Uterus (tissue), 2 donors: ENCODE results near the gene ASB2.

Experiments
- POLR2A ChIP-seq, 2 donors: fragments of 450-650 bp; IDR thresholded peaks; one replicate each; pipeline ENCODE4 v1.6.1; 2016; ENCODE audit warnings: antibody characterized with exemption in 2 of 2, mild to moderate bottlenecking in 1 of 2, moderate library complexity in 1 of 2
- TF ChIP-seq, protein P1 (sequence below), 4 experiments: fragments of 200-600 bp in 2 of 4; fragments of 450-650 bp in 2 of 4; sonication (generic) in 2 of 4; IDR thresholded peaks; one replicate each; pipeline ENCODE4 v1.5.1; 2016 to 2019; ENCODE audit warnings: antibody characterized with exemption in 4 of 4, mild to moderate bottlenecking in 2 of 4, moderate library complexity in 1 of 4

DNA sequence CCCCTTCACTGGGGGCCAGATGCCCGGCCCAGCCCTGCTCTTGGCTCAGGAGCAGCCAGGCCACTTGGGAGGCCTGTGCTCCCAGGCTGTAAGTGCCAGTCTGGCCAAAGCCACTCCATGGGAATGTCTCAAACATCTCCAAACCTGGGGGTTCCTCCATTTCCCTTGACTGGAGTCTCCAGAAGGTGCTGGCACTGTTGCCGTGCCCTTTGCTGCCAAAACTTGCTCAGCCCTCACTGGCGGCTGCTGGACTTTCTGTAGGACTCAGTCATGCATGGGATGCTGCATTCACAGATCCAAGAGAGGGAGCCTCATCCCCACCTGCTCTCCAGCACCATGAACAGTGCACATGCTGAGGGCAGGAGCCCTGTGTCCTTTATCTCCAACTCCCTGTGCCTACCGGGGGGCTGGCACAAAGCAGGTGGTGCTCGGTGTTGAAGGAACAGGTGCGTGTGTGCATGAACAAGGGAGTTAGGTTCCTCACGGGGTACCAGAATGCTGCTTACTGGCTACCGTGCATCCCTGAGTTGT, 40.1 kb upstream of the ASB2 start:
- TF ChIP-seq, protein P1, sequence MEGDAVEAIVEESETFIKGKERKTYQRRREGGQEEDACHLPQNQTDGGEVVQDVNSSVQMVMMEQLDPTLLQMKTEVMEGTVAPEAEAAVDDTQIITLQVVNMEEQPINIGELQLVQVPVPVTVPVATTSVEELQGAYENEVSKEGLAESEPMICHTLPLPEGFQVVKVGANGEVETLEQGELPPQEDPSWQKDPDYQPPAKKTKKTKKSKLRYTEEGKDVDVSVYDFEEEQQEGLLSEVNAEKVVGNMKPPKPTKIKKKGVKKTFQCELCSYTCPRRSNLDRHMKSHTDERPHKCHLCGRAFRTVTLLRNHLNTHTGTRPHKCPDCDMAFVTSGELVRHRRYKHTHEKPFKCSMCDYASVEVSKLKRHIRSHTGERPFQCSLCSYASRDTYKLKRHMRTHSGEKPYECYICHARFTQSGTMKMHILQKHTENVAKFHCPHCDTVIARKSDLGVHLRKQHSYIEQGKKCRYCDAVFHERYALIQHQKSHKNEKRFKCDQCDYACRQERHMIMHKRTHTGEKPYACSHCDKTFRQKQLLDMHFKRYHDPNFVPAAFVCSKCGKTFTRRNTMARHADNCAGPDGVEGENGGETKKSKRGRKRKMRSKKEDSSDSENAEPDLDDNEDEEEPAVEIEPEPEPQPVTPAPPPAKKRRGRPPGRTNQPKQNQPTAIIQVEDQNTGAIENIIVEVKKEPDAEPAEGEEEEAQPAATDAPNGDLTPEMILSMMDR (IDR thresholded peaks at IDR 0.05): no peak
- TF ChIP-seq POLR2A (IDR thresholded peaks at IDR 0.05): no peak
